Stimulated activated CD8-positive, alpha-beta memory T cell treated with anti-CD3 and anti-CD28 coated beads, Interleukin-15, amount 100 ng/mL, for 1 hour (primary cell): Measurements from ENCODE around the gene SLC1A5.
"Not testable (repeated sequence)": the region's sequence is repeated elsewhere in the genome, so short reads cannot be mapped to it uniquely, and the experiment has no call there.

ENCODE experiments used
- DNase-seq: peaks from one replicate; pipeline ENCODE4 v3.0.0-alpha.2; 2020; ENCODE audit warnings: low read depth

SLC1A5 gene

DNA sequence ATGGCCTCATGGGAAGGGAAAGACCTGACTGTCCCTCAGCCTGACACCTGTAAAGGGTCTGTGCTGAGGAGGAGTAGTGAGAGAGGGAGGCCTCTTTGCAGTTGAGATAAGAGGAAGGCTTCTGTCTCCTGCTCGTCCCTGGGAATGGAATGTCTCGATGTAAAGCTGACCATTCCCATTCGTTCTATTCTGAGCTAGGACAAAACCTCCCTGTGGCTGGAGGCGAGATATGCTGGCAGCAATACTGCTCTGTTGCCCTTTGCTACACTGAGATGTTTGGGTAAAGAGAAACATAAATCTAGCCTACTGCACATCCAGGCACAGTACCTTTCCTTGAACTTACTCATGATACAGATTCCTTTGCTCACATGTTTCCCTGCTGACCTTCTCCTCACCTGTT, 19.6 kb downstream of the SLC1A5 start:
- not testable (repeated sequence) for DNase-seq

DNA sequence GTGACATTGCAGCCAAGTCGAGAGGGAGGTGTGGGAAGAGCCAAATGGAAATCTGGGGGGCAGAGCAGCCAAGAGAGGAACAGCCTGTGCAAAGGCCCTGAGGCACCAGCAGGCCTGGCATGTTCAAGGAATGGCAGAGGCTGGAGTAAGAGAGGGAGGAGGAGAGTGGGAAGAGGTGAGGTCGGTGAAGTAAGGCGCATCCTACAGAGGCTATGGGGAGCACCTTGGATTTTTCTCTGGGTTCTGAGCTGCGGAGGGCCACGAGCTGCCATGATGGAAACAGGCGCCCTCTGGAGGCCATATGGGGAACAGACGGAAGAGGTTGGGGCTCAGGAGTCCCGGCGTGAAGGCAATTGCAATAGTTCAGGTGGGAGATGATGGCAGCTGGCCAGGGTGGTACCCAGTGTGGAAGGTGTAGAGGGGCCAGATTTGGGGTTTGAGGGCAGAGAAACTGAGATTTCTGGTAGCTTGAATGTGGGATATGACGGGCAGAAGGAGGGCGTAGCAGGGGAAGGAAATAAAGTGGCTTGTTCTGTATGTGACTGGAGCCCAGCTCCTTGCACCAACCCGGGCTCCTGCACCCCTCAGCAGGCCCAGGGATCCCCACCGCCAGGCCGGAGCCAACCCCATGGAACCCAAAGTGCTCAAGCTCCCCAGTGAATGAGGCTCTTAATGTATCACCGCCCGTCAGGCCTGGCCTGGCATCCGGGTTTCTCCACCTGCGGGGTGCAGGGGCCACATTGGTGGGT, 21.7 kb downstream of the SLC1A5 start:
- DNase-seq = no peak

DNA sequence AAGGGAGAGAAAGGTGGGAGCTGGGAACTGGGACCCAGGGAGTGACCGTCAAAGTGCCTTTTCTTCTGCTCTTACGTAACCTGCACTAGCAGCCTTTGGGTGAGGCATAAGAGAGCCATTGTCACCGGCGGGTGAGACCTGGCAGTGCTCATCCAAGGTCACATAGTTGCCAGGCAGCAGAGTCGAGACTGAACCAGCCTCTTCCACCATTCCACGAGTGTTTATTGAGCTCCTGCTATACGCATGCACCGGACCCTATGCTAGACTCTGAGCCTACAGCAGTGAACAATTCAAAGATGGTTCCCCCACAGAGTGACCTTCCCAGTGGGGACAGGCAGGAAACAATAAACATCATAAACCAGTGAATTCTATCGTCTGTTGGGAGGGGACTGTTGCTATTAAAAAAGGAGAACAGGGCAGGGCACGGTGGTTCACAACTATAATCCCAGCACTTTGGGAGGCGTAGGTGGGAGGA, 23.5 kb downstream of the SLC1A5 start:
- DNase-seq = no peak

DNA sequence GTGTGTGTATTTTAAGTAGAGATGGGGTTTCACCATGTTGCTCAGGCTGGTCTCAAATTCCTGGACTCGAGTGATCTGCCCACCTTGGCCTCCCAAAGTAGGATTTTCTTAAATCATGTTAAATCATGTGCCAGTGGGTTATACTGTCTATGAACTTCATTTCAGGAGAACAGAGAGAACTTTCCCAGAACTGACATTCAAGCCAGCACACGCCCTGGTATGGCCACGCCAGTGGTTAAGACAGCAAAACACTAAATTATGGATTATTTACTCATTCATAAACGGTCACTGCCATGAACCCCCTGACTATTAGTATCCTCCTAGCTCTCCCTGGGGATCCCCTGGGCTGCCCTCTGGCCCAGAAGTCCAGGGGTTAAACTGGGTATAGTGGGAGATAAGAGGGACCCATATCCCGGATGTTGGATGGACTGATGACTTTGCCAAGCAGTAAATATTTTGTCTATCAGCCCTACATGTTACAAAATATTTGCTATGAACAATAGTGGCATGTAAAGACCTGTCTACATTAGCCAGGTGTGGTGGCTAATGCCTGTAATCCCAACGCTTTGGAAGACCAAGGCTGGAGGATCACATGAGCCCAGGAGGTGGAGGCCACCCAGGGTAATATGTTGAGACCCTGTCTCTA, 26.0 kb downstream of the SLC1A5 start:
- DNase-seq = no peak

DNA sequence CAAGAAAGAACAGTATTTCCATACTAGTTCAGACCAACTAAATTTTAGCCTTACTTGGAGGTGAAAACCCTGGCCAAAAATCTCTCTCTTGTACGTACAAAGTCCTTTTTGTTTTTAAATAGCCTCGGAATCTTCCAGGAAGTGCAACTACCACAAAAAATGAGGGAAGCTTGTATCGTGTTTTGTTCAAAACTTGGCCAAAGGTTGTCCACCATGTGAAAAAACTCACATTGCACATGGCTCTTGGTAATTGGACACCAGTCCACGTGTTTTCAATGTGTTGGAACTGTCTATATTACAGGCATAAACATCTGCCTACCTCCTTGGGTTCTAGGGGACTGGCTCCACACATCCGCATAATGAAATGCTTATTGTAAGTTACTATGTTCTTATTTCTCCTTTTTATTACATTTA, 27.0 kb downstream of the SLC1A5 start:
- DNase-seq = no peak

DNA sequence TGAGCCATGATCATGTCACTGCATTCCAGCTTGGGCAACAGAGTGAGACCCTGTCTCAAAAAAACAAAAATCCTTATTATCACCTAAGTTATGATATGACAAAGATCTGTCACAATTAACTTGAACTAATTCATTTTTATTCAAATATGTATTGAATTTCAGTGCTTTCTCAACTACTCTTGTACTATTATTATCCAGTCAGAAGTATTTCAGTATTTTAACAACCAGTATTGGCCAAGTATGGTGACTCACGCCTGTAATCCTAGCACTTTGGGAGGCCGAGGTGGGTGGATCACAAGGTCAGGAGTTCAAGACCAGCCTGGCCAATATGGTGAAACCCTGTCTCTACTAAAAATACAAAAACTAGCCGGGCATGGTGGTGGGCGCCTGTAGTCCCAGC, 27.5 kb downstream of the SLC1A5 start:
- not testable (repeated sequence) for DNase-seq

DNA sequence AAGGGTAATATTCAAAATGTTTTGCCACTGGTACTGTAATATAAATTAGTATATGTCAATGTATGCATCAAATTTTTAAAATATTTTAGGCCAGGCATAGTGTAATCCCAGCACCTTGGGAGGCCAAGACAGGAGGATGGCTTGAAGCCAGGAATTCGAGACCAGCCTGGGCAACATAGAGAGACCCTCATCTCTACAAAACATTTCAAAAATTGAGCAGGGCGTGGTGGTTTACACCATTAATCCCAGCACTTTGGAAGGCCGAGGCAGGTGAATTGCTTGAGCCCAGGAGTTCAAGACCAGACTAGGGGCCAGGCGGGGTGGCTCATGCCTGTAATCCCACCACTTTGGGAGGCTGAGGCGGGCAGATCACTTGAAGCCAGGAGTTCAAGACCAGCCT, 28.0 kb downstream of the SLC1A5 start:
- DNase-seq = no peak

DNA sequence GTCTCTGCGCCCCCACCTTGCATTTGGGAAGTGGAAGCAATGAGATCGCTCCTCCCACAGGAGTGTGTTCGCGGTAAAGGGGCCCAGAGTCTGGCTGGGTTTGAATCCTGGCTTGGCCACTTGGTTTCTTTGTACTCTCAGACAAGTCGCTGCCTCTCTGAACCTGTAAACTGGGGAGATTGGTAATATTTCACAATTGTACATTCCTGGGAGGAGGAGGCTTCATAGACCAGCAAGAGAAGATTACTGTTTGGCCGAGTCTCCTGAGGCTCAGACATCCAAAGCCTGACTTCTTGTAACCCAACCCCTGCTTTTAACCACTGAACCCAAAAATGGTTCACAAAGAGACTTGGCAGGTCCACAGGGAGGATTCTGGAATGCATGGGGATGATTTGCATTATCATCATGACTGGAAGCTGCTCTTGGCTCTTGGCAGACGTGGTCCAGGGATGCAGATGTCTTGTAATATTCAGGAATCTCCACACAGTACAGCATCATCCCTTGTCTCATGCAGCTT, 28.5 kb downstream of the SLC1A5 start:
- no peak for DNase-seq

DNA sequence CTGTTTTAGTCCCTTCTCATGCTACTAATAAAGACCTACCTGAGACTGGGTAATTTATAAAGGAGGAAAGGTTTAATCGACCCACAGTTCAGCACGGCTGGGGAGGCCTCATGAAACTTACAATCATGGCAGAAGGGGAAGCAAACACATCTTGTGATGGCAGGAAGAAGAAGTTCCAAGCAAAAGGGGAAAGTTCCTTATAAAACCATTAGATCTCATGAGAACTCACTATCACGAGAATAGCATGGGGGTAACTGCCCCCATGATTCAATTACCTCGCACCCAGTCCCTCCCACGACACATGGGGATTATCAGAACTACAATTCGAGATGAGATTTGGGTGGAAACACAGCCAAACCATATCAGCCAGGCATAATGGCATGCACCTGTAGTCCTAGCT, 29.2 kb downstream of the SLC1A5 start:
- DNase-seq = no peak

DNA sequence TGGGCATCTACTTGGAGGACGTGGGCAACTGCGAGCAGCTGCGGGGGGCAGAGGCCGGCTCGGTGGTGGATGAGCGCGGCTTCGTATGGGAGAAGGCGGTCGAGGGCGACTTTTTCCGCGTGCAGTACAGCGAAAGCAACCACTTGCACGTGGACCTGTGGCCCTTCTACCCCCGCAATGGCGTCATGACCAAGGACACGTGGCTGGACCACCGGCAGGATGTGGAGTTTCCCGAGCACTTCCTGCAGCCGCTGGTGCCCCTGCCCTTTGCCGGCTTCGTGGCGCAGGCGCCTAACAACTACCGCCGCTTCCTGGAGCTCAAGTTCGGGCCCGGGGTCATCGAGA, 31.9 kb downstream of the SLC1A5 start:
- no peak for DNase-seq

DNA sequence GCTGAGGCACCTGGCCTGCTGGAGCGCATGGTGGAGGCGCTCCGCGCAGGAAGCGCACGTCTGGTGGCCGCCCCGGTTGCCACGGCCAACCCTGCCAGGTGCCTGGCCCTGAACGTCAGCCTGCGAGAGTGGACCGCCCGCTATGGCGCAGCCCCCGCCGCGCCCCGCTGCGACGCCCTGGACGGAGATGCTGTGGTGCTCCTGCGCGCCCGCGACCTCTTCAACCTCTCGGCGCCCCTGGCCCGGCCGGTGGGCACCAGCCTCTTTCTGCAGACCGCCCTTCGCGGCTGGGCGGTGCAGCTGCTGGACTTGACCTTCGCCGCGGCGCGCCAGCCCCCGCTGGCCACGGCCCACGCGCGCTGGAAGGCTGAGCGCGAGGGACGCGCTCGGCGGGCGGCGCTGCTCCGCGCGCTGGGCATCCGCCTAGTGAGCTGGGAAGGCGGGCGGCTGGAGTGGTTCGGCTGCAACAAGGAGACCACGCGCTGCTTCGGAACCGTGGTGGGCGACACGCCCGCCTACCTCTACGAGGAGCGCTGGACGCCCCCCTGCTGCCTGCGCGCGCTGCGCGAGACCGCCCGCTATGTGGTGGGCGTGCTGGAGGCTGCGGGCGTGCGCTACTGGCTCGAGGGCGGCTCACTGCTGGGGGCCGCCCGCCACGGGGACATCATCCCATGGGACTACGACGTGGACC, 32.4 kb downstream of the SLC1A5 start:
- DNase-seq = no peak

DNA sequence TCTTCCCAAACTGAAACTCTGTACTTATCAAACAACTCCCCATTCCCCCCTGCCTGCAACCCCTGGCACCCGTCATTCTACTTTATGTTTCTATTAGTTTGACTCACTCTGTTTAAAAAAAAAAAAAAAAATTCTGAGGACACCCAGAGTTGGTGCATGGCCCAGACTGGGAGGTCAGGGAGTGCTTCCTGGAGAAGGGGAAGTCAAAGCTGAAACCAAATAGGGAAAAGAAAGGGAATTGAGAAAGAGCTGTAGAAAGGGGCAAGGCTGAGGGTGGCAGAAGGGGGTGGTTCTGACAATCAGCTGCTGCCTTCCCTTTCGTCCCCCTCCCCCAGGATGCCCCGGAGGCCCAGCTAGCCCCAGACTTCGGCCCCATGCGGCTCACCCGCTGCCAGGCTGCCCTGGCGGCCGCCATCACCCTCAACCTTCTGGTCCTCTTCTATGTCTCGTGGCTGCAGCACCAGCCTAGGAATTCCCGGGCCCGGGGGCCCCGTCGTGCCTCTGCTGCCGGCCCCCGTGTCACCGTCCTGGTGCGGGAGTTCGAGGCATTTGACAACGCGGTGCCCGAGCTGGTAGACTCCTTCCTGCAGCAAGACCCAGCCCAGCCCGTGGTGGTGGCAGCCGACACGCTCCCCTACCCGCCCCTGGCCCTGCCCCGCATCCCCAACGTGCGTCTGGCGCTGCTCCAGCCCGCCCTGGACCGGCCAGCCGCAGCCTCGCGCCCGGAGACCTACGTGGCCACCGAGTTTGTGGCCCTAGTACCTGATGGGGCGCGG, 33.1 kb downstream of the SLC1A5 start:
- DNase-seq = no peak

DNA sequence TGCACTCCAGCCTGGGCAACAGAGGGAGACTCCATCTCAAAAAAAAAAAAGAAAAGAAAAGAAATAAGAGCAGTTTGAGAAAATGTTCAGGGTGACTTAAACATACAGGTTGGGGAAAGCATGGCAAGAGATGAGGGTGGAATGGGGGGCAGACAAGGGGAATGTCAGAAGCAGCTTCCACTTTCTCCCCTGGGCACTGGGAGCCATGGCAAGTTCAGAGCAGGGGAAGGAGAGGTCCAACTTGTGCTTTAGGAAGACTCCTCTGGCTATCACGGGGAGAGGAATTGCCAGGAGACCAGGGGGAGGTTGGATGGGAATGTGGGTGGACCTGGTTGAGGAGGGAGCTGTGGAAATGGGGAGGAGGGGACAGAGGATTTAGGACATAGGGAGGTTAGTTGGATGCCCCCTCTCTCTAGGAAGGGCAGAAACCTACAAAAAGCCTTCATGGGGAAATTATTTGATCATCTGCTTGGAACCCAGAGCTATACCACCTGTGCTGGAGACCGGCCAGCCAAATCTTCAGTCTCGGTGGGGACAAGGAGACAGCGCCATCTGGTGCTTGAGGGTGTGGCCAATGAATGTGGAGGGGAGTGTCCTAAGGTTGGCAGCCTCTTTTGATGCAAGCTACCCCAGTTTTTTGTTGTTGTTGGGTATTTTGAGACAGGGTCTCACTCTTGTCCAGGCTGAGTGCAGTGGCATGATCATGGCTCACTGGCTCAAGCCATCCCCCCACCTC, 34.8 kb downstream of the SLC1A5 start:
- peak; percentile 52 for DNase-seq

DNA sequence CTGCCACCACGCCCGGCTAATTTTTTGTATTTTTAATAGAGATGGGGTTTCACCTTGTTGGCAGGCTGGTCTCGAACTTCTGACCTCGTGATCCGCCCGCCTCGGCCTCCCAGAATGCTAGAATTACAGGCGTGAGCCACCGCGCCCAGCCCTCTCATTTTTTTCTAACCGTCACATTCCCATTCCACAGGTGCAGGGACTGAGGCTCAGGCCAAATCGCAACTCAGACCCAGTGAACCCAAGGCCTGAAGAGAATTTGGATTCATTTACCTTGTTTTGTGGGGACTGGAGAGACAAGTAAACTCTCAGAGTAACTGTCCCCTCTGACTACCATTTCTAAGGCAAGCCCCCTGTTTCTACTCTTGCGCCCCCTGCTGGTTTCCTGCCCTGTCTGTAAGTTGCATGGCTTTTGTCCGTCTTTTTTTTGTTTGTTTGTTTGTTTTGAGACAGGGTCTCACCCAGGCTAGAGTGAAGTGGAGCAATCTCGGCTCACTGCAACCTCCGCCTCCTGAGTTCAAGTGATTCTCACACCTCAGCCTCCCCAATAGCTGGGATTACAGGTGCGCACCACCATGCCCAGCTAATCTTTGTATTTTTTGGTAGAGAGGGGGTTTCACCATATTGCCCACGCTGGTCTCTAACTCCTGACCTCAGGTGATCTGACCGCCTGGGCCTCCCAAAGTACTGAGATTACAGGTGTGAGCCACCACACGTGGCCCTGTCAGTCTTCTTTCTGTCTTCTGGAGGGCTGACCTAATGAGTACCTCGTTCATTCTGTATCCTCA, 39.9 kb downstream of the SLC1A5 start:
- DNase-seq = peak; percentile 73

DNA sequence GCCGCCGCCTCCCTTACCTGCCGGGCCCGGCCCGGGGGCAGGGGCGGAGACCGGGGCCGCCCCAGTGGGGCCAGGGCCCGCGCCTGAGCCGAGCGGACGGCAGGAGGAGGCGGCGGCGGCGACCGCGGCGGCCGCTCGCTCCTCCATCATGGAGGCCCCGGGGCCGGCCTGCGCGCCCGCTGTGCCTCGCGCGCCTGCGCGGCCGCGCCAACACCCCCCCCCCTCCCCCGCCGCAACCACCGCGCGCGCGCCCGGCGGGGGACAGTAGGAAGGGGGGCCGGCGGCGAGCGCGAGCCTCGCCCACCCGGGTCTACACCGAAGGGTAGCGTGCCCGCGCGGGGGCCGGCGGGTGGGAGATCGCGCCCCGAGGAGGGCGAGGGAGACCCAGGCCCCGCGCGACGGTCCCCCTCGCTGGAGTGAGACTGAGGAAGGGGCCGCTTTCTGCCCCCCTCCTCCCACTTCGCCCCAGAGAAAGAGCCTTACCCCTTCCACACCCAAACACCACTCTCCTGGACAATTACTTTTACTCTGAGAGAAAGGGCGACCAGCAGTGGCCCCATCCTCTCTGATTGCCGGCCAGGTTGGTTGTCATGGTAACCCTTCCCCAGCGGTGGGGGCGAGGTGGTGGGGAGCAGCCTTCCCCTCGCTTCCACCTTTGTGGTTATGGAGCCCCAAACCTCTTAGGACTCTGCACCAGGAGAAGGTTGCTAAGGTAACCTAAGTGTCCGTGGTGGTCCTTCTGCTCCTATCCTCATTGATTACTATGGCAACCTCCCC, 41.9 kb downstream of the SLC1A5 start, which contains the start of gene STRN4:
Gene STRN4, minus strand, starts transcription at position 170 of the 777 bp plus-strand sequence. Its CDS starts 20 bp downstream, at position 150.
- DNase-seq = no peak

DNA sequence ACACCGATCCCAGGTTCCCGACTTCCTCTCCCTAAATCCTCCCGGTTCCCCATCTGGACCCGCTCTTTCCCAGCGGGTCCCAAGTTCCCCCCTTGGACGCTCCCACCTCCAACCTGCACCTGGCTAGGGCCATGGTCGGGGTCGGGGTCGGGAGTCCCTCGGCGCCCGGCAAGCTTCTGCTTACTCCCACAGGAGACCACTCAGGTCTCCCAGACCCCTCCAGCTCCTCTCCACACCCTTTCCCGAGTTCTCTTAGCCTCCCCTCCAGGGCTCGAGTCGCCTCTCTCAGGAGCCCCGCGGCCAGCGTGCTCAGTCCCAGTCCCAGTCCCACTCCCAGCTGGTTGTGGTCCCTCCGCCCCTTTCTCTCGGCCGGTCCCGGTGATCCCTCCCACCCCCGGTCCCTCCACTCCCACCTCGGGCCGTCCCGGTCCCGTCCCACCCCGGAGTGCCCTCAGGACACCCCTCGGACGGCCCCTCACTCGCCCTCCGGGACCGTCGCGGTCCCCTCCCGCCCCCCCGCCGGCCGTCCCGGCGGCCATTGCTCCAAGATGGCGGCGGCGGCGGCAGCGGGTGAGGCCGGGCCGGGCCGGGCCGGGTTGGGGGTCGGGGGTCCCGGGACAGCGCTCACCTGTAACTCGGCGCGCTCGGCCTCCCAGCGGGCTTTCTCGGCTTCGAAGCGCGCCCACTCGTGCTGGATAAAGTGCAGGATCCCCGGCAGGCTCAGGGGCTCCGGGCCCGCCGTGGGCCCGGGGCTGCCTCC, 42.7 kb downstream of the SLC1A5 start, which contains the start of gene FKRP:
Gene FKRP, plus strand, starts transcription at position 537 of the 760 bp plus-strand sequence. CDS start 9,394 bp downstream, outside the sequence.
- no peak for DNase-seq

DNA sequence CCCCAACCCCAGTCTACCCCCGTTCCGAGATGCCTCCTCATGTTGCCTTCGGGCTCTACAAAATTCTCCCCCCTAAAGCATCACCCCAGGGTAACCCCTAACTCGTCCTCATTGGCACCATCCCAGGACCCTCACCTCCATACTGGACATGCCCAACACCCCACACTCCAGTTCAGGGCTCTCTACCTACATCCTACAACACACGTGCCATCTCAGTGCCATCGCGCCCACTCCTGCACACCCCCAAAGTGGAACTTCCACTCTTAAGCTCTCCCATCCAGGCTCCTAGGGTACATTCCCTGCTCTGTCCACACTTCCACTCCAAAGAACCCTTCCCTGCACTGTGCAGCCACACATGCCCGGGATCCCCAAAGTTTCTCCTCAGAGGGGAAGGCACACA, 43.4 kb downstream of the SLC1A5 start:
- DNase-seq = no peak

DNA sequence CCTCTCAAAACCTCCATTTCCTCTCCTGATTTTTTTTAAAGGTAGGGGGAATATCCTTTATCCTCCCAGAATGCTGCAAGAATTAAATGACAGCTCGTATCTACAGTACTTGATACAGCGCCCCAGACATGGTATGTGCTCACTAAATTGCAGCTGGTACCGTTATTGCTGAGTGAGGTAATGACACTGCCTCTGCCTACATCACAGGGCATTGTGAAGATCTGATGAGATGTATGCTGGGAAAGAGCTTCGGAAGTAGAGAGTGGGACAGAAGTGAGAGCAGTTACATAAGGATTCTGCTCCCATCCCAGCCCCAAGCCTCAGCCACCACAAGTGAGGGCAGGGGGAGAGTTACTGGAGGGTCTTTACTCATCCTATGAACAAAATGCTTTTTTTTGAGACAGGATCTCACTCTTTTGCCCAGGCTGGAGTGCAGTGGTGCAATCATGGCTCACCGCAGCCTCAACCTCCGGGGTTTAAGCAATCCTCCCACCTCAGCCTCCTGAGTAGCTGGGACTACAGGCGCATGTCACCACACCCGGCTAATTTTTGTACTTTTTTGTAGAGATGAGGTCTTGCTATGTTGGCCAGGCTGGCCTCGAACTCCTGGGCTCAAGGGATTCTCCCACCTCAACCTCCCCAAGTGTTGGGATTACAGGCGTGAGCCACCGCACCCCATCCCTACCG, 44.2 kb downstream of the SLC1A5 start:
- no peak for DNase-seq
